H1 (cell line): ENCODE results near the gene NOS1AP.

Experiments
- CREB1 ChIP-seq: IDR thresholded peaks from 2 replicates; pipeline ENCODE4 v1.6.1; 2012; ENCODE audit warnings: inconsistent platforms
- EP300 ChIP-seq, 2 experiments: IDR thresholded peaks; 1 replicate in 1 of 2; 2 replicates in 1 of 2; pipeline ENCODE4 v1.6.1; 2011 to 2012; ENCODE audit warnings: low read depth in 2 of 2, low read length in 2 of 2, mild to moderate bottlenecking in 2 of 2, borderline replicate concordance in 1 of 2, inconsistent platforms in 1 of 2, moderate library complexity in 1 of 2
- KDM1A ChIP-seq: fragments of 200-600, 300-600 bp; sonication (generic); IDR thresholded peaks from 2 replicates; pipeline ENCODE4 v1.7.1; 2016; ENCODE audit warnings: mild to moderate bottlenecking, low read length, borderline replicate concordance
- RAD21 ChIP-seq, 2 experiments: IDR thresholded peaks in 1 of 2; conservative IDR thresholded peaks in 1 of 2; 2 replicates each; pipeline ENCODE4 v1.6.1; 2011; ENCODE audit warnings: low read depth in 2 of 2, low read length in 2 of 2, improper control_type of control experiment in 1 of 2, inconsistent platforms in 1 of 2, mild to moderate bottlenecking in 1 of 2, moderate library complexity in 1 of 2
- TAF1 ChIP-seq: IDR thresholded peaks from 2 replicates; pipeline ENCODE4 v1.6.1; 2011; ENCODE audit warnings: mild to moderate bottlenecking, low read depth, low read length
- TF ChIP-seq, protein P1 (sequence below), 3 experiments: IDR thresholded peaks; 1 replicate in 2 of 3; 2 replicates in 1 of 3; pipeline versions ENCODE4 v1.5.1 to v1.6.1; 2011; ENCODE audit warnings: low read length in 3 of 3, mild to moderate bottlenecking in 3 of 3, inconsistent platforms in 2 of 3, low read depth in 1 of 3, moderate library complexity in 1 of 3; ENCODE audit not compliant: insufficient read depth in 1 of 3; ENCODE audit errors: control extremely low read depth in 1 of 3

GRCh38 chr1:162147760-162148159 lies 78.3 kb downstream of the NOS1AP start:
- TF ChIP-seq CREB1 = no peak
- peak in 1 of 2 experiments; percentile 31; a peak in 1 of 4 replicates for TF ChIP-seq RAD21 (IDR thresholded peaks at IDR 0.05 in 1 of 2, conservative IDR thresholded peaks at IDR 0.05 in 1 of 2; ENCODE audit: low read depth in 2 of 2, low read length in 2 of 2)
- TF ChIP-seq, protein P1, sequence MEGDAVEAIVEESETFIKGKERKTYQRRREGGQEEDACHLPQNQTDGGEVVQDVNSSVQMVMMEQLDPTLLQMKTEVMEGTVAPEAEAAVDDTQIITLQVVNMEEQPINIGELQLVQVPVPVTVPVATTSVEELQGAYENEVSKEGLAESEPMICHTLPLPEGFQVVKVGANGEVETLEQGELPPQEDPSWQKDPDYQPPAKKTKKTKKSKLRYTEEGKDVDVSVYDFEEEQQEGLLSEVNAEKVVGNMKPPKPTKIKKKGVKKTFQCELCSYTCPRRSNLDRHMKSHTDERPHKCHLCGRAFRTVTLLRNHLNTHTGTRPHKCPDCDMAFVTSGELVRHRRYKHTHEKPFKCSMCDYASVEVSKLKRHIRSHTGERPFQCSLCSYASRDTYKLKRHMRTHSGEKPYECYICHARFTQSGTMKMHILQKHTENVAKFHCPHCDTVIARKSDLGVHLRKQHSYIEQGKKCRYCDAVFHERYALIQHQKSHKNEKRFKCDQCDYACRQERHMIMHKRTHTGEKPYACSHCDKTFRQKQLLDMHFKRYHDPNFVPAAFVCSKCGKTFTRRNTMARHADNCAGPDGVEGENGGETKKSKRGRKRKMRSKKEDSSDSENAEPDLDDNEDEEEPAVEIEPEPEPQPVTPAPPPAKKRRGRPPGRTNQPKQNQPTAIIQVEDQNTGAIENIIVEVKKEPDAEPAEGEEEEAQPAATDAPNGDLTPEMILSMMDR (IDR thresholded peaks at IDR 0.05; ENCODE audit: control extremely low read depth in 1 of 3, insufficient read depth in 1 of 3, low read depth in 1 of 3, low read length in 3 of 3) = peak in 1 of 3 experiments; percentile 26; a peak in 1 of 4 replicates
- TF ChIP-seq EP300 (IDR thresholded peaks at IDR 0.05; ENCODE audit: borderline replicate concordance in 1 of 2, low read depth in 2 of 2, low read length in 2 of 2) = 0 out of 3 replicates have a peak, but pooled peaks of 1 of the 2 experiments have one; percentile 20
- no peak; the same call in 1 of the 2 replicates for TF ChIP-seq KDM1A
- TF ChIP-seq TAF1 = no peak
